ENCODE measurements around the gene PLA2G4A.

PLA2G4A gene

DNA sequence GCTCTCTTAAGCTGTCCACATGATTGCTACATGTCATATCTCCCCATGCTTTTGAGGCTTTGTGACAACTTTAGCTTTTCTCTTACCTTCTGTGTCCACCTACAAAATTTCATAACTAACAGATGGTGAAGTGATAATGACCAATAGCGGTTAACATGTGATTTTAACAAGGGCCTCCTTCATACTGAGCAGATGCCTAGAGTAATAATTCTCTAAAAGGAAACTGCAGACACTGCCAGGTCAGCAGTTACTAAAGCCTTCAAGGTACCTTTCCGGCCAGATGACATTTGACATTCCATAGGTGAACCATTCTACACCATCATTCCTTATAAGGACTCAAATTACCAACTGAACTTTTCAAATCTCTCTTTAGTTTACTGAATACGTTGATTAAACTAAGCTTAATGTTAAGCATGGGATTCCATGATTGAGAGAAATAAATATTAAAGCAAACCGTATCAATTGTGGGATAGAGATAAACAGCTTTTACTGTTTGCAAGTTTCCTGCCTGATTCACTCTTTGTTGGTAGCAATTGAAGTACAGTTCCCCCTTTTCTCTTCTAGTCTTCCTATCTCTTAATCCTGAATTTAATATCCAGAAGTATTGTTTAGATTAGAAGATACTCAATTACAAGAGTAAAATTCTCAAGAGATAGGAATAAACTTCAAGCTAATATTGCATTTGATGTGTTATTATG lies 205.1 kb downstream of the PLA2G4A start:
- DNase-seq (ENCODE audit: low spot score): no peak
- in situ Hi-C loops (cut with MboI; ENCODE audit: low pct_unique_long_range_greater_than_20kb, low sequenced_read_pairs, unreplicated experiment): no loop called here
- TF ChIP-seq, protein P1, sequence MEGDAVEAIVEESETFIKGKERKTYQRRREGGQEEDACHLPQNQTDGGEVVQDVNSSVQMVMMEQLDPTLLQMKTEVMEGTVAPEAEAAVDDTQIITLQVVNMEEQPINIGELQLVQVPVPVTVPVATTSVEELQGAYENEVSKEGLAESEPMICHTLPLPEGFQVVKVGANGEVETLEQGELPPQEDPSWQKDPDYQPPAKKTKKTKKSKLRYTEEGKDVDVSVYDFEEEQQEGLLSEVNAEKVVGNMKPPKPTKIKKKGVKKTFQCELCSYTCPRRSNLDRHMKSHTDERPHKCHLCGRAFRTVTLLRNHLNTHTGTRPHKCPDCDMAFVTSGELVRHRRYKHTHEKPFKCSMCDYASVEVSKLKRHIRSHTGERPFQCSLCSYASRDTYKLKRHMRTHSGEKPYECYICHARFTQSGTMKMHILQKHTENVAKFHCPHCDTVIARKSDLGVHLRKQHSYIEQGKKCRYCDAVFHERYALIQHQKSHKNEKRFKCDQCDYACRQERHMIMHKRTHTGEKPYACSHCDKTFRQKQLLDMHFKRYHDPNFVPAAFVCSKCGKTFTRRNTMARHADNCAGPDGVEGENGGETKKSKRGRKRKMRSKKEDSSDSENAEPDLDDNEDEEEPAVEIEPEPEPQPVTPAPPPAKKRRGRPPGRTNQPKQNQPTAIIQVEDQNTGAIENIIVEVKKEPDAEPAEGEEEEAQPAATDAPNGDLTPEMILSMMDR (IDR thresholded peaks at IDR 0.05; ENCODE audit: extremely low read depth, insufficient read depth, missing control alignments): no peak

DNA sequence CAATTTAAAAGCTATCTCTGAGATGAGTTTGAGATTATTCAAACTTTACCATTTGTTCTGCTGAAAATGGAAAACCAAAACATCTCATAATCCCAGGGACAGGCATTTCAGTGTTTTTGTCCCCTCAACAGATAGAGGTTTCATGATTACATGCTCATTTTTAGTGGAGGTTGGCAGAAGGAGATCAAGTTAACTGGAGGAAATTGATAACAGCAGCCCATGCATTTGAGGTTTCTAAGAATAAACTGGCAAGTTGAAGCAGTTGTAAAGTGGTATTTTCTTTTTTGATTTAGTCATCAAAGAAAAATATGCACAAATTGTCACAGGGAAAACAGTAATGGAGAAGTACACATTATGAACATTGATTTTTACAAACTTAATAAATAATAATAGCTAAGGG lies 205.8 kb downstream of the PLA2G4A start:
- in situ Hi-C loops (cut with MboI; ENCODE audit: low pct_unique_long_range_greater_than_20kb, low sequenced_read_pairs, unreplicated experiment): no loop called here
- no peak for DNase-seq (ENCODE audit: low spot score)
- TF ChIP-seq, protein P1 (IDR thresholded peaks at IDR 0.05; ENCODE audit: extremely low read depth, insufficient read depth, missing control alignments): no peak

DNA sequence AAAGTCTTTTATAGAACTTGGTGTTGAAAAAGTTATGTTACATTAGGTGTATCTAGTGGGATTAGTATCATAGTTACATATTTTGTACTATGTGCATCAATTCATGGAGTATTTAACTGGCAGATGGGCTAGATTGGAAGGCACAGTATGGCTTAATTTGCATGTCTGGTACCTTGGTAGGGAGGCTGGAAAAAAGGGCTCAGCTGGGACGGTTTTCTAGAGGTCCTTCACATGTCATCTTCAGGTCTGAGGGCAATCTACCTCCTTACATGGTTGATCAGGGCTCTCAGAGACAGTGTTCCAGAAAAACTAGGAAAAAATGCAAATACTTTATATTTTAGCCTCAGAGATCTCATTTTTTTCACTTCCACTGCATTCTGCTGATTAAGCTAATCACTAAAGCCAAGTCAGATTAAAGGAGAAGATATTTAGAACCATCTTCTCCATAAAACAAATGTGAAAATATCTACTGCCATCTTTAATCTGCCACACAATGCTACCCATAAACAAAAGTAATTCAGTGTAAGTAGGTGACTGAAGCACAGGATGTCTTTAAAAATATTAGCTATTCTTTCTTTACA lies 209.3 kb downstream of the PLA2G4A start:
- TF ChIP-seq, protein P1 (IDR thresholded peaks at IDR 0.05; ENCODE audit: extremely low read depth, insufficient read depth, missing control alignments): no peak
- in situ Hi-C loops (cut with MboI; ENCODE audit: low pct_unique_long_range_greater_than_20kb, low sequenced_read_pairs, unreplicated experiment): no loop called here

More for the DNA sequence above, 209.3 kb downstream of the PLA2G4A start:
- DNase-seq (ENCODE audit: low spot score): no peak
